ENCODE measurements around the gene TKTL2.
"Not testable (repeated sequence)": the region's sequence is repeated elsewhere in the genome, so short reads cannot be mapped to it uniquely, and the experiment has no call there.

Gene TKTL2

DNA sequence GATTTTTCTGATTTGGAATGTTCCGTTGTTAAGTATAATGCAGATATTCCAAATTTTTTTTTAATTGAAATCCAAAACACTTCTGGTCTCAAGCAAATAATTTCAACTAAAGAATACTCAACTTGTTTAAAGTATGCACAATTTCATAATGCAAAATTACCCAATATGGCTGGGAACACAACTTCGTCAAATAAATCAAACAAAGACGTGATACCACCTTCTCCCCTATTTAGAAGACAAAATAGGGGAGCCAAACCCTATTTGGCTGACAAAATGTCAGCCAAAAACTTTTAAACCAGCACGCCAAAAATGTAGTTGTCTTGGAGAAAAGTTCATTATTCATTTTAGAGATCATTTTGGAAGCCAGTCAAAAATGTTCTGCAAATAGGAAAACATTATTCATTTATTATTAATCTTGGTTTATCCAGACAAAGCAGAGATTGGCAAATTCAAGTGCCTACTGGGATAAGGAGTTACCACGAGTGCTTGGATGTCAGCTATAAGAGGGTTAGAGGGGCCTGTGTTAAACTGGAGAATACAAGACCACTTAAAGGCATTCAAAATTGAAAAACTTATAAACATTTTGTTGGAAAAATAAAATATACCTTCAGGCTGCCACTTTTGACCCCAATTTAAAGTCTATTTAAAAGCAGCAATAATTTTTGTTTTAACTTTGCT lies 3.3 kb upstream of the TKTL2 start:
- Histone ChIP-seq H3K4me3 (ENCODE audit: low read length) (no peak overlapping the region), H2AFZ (ENCODE audit: low read depth, low read length) (no peak overlapping the region), H3K4me1 (ENCODE audit: insufficient read depth, low read length) (no peaks in the 10 kb centered on the region), H3K36me3 (ENCODE audit: insufficient read depth, low read length) (no peaks in the 10 kb centered on the region), H3K9me3 (ENCODE audit: low read length) (no peaks in the 10 kb centered on the region), H3K27me3 (ENCODE audit: insufficient read depth, low read length) (peaks cover 8% of the 10 kb centered on the region)

- no peaks in the 10 kb centered on the region for H3K9me3 ChIP-seq (ENCODE audit: low read length)
- no peak overlapping the region for H2AFZ ChIP-seq (ENCODE audit: low read depth, low read length)
- no peaks in the 10 kb centered on the region for H3K36me3 ChIP-seq (ENCODE audit: insufficient read depth, low read length)
- peaks cover 4% of the 10 kb centered on the region for H3K27me3 ChIP-seq (ENCODE audit: insufficient read depth, low read length)
- H3K4me3 ChIP-seq (ENCODE audit: low read length), result no peak overlapping the region
- H3K4me1 ChIP-seq (ENCODE audit: insufficient read depth, low read length), result no peaks in the 10 kb centered on the region
These were observed 473 bp upstream of the TKTL2 start for GRCh38 chr4:163474027-163474426.

- H3K4me1 ChIP-seq (ENCODE audit: insufficient read depth, low read length), result no peaks in the 10 kb centered on the region
- no peak overlapping the region for H3K4me3 ChIP-seq (ENCODE audit: low read length)
- H3K9me3 ChIP-seq (ENCODE audit: low read length), result no peaks in the 10 kb centered on the region
- H2AFZ ChIP-seq (ENCODE audit: low read depth, low read length), result no peak overlapping the region
- H3K27me3 ChIP-seq (ENCODE audit: insufficient read depth, low read length), result peaks cover 4% of the 10 kb centered on the region
- no peaks in the 10 kb centered on the region for H3K36me3 ChIP-seq (ENCODE audit: insufficient read depth, low read length)
These were observed 424 bp downstream of the TKTL2 start for GRCh38 chr4:163473130-163473529.

- Histone ChIP-seq H3K4me1 (ENCODE audit: insufficient read depth, low read length) (no peaks in the 10 kb centered on the region), H2AFZ (ENCODE audit: low read depth, low read length) (no peak overlapping the region), H3K27me3 (ENCODE audit: insufficient read depth, low read length) (peaks cover 2% of the 10 kb centered on the region), H3K9me3 (ENCODE audit: low read length) (no peaks in the 10 kb centered on the region), H3K4me3 (ENCODE audit: low read length) (no peak overlapping the region), H3K36me3 (ENCODE audit: insufficient read depth, low read length) (no peaks in the 10 kb centered on the region)
These were observed 3.2 kb downstream of the TKTL2 start for GRCh38 chr4:163470391-163470790.

DNA sequence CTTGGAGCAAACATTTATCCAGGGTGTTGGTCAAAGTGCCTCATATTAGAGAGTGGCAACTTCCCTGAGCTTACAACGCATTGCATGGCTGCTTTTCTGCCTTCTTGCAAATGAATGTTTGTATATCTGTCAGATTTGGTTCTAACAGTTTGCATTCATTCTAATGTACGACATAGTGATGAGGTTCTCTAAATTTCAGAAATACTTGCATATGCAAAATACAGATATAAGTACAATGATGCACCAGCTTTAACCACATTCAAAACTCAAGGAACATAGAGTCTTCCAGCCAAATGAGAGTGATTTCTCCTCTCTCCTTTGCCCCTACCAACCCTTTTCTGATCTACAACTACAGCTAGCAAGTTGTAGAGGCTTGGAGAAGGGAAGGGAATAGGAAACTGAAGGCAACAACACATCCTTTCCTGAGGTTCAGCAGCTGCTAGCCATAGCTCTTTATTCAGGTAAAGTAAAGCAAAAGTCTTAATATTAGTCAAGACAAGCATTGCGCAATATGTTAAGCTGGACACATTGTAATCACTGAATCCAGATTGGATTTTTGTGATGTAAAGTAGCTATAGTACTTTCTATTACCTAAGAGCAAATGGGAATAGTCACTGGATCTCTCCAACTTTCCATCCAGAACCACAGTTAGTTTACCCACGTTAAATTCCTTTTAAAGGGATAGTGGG lies 6.3 kb downstream of the TKTL2 start:
- Histone ChIP-seq H3K4me1 (ENCODE audit: insufficient read depth, low read length) (no peaks in the 10 kb centered on the region), H2AFZ (ENCODE audit: low read depth, low read length) (no peak overlapping the region), H3K36me3 (ENCODE audit: insufficient read depth, low read length) (no peaks in the 10 kb centered on the region), H3K4me3 (ENCODE audit: low read length) (no peak overlapping the region), H3K27me3 (ENCODE audit: insufficient read depth, low read length) (peaks cover 2% of the 10 kb centered on the region), H3K9me3 (ENCODE audit: low read length) (no peaks in the 10 kb centered on the region)

GRCh38 chr4:163462556-163462955 lies 11.0 kb downstream of the TKTL2 start:
- Histone ChIP-seq H3K36me3 (ENCODE audit: insufficient read depth, low read length) (no peaks in the 10 kb centered on the region), H3K4me1 (ENCODE audit: insufficient read depth, low read length) (no peaks in the 10 kb centered on the region), H3K27me3 (ENCODE audit: insufficient read depth, low read length) (no peaks in the 10 kb centered on the region), H2AFZ (ENCODE audit: low read depth, low read length) (no peak overlapping the region), H3K4me3 (ENCODE audit: low read length) (no peak overlapping the region), H3K9me3 (ENCODE audit: low read length) (no peaks in the 10 kb centered on the region)

GRCh38 chr4:163448540-163449203 lies 24.9 kb downstream of the TKTL2 start:
- Histone ChIP-seq H3K4me1 (ENCODE audit: insufficient read depth, low read length) (no peaks in the 10 kb centered on the region), H3K9me3 (ENCODE audit: low read length) (no peaks in the 10 kb centered on the region), H3K36me3 (ENCODE audit: insufficient read depth, low read length) (no peaks in the 10 kb centered on the region), H3K27me3 (ENCODE audit: insufficient read depth, low read length) (no peaks in the 10 kb centered on the region), H2AFZ (ENCODE audit: low read depth, low read length) (no peak overlapping the region), H3K4me3 (ENCODE audit: low read length) (no peak overlapping the region)

DNA sequence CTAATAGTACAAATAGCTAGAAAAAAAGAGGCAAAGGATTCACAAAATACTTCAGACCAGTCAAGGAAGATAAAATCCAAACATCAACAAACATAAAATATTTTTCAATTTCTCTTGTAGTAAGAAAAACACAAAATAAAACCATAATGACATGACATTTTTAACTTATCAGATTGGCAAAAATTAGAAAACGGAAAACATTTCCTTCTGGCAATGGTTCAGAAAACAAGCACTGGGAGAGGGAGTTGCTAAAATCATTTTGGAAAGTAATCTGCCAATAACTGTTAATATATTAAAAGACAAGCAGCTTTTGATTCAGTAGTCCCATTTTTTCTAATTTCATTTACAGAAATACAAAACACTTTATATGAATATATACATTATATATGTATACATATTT lies 26.1 kb downstream of the TKTL2 start:
- H3K9me3 ChIP-seq (ENCODE audit: low read length), result no peaks in the 10 kb centered on the region
- H3K4me3 ChIP-seq (ENCODE audit: low read length), result no peak overlapping the region
- no peaks in the 10 kb centered on the region for H3K4me1 ChIP-seq (ENCODE audit: insufficient read depth, low read length)
- no peaks in the 10 kb centered on the region for H3K27me3 ChIP-seq (ENCODE audit: insufficient read depth, low read length)
- no peak overlapping the region for H2AFZ ChIP-seq (ENCODE audit: low read depth, low read length)
- H3K36me3 ChIP-seq (ENCODE audit: insufficient read depth, low read length), result no peaks in the 10 kb centered on the region

GRCh38 chr4:163447023-163447422 lies 26.5 kb downstream of the TKTL2 start:
- H3K4me1 ChIP-seq (ENCODE audit: insufficient read depth, low read length); H3K4me3 ChIP-seq (ENCODE audit: low read length); H3K36me3 ChIP-seq (ENCODE audit: insufficient read depth, low read length); H3K27me3 ChIP-seq (ENCODE audit: insufficient read depth, low read length); H3K9me3 ChIP-seq (ENCODE audit: low read length); H2AFZ ChIP-seq (ENCODE audit: low read depth, low read length): not testable (repeated sequence)

GRCh38 chr4:163440040-163440439 lies 33.5 kb downstream of the TKTL2 start:
- Histone ChIP-seq H3K4me1 (ENCODE audit: insufficient read depth, low read length) (no peaks in the 10 kb centered on the region), H3K9me3 (ENCODE audit: low read length) (no peaks in the 10 kb centered on the region)

More at GRCh38 chr4:163440040-163440439, 33.5 kb downstream of the TKTL2 start:
- Histone ChIP-seq H3K27me3 (ENCODE audit: insufficient read depth, low read length) (no peaks in the 10 kb centered on the region), H2AFZ (ENCODE audit: low read depth, low read length) (no peak overlapping the region), H3K4me3 (ENCODE audit: low read length) (no peak overlapping the region), H3K36me3 (ENCODE audit: insufficient read depth, low read length) (no peaks in the 10 kb centered on the region)
